LNCaP clone FGC (cell line): ENCODE data around the gene KCTD4.

Experiments used
- DNase-seq: peaks from one replicate; pipeline ENCODE4 v3.0.0-alpha.2; 2011; ENCODE audit warnings: low read depth
- H3K4me3 ChIP-seq: 2 replicates; pipeline ENCODE4 v1.5.1; 2011; ENCODE audit warnings: mild to moderate bottlenecking, low read depth, low read length, control low read depth
- TF ChIP-seq, protein P1 (sequence below): IDR thresholded peaks from 2 replicates; pipeline ENCODE4 v1.5.1; 2012; ENCODE audit warnings: mild to moderate bottlenecking; ENCODE audit not compliant: control insufficient read depth, insufficient read depth; ENCODE audit errors: extremely low read depth

KCTD4 gene

DNA sequence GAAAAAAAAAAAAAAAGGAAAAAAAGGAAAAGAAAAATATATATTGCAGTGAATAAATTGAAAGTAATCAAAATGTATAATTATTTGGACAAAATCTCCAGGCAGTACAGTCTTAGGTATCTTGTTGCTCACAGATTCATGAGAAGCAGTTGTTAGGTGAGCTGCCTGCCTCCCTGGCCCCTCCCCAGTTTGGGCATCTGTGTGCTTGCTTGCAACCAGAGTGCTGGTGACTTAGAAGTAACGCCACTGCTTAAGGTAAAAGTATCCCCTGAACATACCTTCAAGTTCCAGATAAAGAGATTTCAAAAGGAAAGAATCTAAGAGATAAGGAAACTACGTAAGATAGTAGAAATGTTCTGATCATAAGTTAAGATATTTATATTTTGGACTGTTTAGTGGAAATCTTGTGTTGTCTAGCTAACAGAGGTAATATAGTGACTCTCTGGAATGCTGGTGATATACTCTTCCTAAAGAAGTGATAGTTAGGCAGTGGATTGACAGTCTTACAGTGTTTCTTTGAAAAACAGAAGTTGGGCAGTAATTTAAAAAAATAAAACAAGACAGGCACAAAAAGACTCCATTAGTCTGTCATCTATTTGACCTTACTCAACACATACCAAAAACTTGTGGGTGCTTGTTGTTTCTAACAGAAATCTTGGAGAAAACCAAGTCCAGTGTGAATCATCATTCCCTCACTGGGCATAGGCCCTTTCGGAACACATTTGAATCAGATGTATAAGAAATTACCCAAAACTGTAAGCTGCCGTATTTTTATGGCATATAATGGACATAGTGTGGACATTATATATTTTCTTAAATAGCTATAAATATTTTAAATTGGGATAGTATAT is 38.3 kb upstream of the KCTD4 start:
- H3K4me3 ChIP-seq = no peak overlapping the region
- no peak for DNase-seq
- TF ChIP-seq, protein P1, sequence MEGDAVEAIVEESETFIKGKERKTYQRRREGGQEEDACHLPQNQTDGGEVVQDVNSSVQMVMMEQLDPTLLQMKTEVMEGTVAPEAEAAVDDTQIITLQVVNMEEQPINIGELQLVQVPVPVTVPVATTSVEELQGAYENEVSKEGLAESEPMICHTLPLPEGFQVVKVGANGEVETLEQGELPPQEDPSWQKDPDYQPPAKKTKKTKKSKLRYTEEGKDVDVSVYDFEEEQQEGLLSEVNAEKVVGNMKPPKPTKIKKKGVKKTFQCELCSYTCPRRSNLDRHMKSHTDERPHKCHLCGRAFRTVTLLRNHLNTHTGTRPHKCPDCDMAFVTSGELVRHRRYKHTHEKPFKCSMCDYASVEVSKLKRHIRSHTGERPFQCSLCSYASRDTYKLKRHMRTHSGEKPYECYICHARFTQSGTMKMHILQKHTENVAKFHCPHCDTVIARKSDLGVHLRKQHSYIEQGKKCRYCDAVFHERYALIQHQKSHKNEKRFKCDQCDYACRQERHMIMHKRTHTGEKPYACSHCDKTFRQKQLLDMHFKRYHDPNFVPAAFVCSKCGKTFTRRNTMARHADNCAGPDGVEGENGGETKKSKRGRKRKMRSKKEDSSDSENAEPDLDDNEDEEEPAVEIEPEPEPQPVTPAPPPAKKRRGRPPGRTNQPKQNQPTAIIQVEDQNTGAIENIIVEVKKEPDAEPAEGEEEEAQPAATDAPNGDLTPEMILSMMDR = no peak

DNA sequence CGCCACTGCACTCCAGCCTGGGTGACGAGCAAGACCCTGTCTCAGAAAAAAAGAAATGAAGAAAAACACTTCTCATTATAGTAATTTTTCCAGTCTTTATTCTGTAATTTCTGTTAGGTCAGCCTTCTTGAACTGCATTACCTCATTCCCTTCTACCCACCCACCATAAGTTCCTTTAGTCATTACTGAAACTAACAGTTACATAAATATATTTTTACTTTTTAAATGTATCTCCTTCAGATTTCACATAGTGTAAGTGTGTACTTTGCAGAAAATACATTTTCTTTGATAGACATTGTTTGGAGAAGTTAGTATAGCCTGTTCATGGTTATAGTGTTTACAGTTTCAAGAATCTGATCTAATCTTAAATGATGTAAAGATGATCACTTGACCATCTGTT is 31.7 kb upstream of the KCTD4 start:
- no peak for DNase-seq
- TF ChIP-seq, protein P1 = no peak
- H3K4me3 ChIP-seq = no peak overlapping the region

DNA sequence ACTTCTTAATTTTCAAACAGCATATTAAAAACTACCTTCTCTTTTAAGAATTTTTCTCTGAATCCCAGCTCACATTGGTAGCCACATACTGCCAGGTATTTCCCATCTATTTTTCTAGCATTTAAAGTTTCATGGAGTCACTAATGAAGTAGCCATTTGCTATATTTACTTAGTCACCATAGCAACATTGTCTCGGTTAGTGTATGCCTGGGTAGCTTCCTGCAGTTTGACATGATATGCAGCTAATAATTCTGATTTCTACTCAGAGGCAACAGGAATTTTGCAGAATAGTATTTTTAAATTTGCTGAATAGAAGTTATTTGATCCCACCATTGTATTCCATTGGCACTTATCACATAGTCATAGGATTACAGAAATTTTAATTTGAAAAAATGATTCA is 30.9 kb upstream of the KCTD4 start:
- TF ChIP-seq, protein P1 = no peak
- H3K4me3 ChIP-seq = no peak overlapping the region
- DNase-seq = no peak

DNA sequence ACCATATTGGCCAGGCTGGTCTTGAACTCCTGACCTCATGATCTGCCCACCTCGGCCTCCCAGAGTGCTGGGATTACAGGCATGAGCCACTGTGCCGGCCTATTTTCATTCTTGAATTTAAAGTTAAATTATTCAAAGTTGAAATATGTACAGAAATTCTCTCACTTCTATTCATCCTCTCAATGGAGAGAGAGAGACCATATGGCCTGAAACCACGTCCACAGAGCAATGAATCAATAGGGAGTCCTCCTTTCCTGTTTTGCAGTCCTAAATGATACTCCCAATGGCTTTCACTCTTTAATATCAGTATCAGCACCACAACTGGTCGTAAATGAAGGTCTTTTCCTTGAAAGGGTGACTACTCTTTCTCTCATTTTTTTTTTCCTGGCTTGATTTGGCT is 30.5 kb upstream of the KCTD4 start:
- DNase-seq = no peak
- TF ChIP-seq, protein P1 = no peak
- no peak overlapping the region for H3K4me3 ChIP-seq

DNA sequence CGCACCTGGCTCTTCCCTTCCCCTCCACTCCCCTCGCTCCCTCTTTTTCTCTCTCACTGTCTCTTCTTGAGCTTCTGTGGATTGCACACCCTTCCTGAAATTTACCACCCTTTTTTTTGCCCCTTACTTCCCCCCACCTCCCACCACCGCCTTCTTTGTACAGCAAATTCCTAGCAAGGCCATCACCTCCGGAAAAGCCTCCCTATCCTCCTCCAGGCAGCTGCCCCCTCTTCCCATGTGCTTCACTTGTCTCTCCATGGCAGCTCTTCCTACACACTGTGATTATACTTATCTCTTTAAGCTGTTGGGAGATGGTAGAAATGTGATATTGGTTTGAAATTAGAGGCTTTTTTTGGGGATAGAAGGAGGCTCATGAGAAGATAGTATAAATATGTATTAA is 28.3 kb upstream of the KCTD4 start:
- DNase-seq = no peak
- TF ChIP-seq, protein P1 = no peak
- H3K4me3 ChIP-seq = no peak overlapping the region

DNA sequence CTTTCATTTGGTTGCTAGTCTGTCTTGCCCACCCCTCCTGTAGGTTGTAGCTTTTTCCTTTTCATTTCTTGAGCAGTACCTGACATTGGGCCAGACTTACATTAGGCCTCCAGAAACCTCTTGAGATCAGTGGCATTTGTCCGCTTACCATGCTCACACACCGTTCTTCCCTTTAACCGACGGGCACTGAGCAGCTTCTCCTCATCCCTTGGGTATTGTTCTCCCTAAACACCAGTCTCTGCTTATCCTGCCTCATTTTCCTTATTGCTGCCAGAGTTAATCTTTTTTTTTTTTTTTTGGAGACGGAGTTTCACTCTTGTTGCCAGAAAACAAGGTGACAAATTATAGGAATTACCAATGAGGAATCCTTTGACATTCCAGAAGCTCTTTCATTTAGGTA is 27.2 kb upstream of the KCTD4 start:
- TF ChIP-seq, protein P1 = no peak
- no peak for DNase-seq
- H3K4me3 ChIP-seq = no peak overlapping the region

DNA sequence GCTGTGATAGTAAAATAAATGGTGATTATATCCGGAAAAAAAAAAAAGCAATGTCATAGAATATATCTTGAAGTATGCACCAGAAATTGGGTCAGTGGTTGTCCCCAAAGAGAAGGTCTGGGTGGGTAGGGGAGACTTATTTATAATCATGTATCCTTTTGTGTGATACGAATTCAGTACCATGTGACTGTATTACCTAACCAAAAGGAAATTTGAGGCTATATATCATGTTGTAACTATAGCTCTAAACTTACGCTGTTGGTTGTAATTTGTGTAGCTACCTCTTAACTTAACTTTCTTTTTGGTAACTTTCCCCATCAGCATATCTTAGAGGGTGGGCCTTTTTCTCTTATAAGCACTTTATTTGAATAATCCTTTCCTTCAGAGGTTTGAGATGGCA is 25.2 kb upstream of the KCTD4 start:
- no peak overlapping the region for H3K4me3 ChIP-seq
- TF ChIP-seq, protein P1 = no peak
- DNase-seq = no peak
